Brain microvascular endothelial cell (primary cell): ENCODE measurements around the gene ROBO1.
A peak's percentile ranks its signal among the peaks of the same experiment; 100 is the strongest.

ENCODE experiments used
- DNase-seq: peaks from one replicate; pipeline ENCODE4 v3.0.0-alpha.2; 2020
- H3K27ac ChIP-seq: fragments of 250-450 bp; sonication (Bioruptor Pico); 2 replicates; pipeline ENCODE4 v1.5.1; 2020; ENCODE audit warnings: mild to moderate bottlenecking, moderate library complexity
- H3K27me3 ChIP-seq: fragments of 250-450 bp; sonication (Bioruptor Pico); replicated peaks from 2 replicates; pipeline ENCODE4 v1.5.1; 2020; ENCODE audit warnings: mild to moderate bottlenecking
- H3K36me3 ChIP-seq: fragments of 250-450 bp; sonication (Bioruptor Pico); replicated peaks from 2 replicates; pipeline ENCODE4 v1.5.1; 2020; ENCODE audit warnings: mild to moderate bottlenecking
- H3K4me3 ChIP-seq: 2 replicates; pipeline ENCODE4 v1.5.1; 2011; ENCODE audit warnings: low read depth, mild to moderate bottlenecking, control low read depth, low read length, moderate library complexity
- in situ Hi-C: cut with HindIII; loops from 2 replicates; pipeline ENCODE4 v1.10.0; 2017; ENCODE audit warnings: low sequenced_read_pairs, low pct_ligation_motif_present
- TF ChIP-seq, protein P1 (sequence below): IDR thresholded peaks from 2 replicates; pipeline ENCODE4 v1.5.1; 2011; ENCODE audit warnings: low read depth, mild to moderate bottlenecking, moderate library complexity, low read length, control low read depth, inconsistent platforms; ENCODE audit errors: missing control alignments

The ROBO1 gene

DNA sequence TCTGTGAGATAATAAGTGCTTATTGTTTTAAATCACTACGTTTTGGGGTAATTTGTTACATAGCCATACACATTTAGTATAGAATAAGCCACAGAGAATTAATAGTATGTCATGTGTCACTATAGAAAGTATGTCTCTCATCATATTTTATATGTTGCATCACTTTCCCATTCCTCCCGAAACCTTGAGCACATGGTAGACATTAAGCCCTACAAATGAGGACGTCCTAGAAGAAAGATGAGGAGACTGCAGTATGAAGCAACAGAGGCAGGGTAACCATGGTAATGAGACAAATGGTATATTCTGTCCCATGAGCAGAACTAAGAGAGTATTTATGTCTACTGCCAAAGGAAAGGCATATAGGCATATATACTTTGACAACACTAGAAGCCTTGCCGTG is 720.2 kb downstream of the ROBO1 start:
- Histone ChIP-seq H3K27me3 (no peaks in the 10 kb centered on the region), H3K36me3 (no peaks in the 10 kb centered on the region), H3K4me3 (no peak overlapping the region), H3K27ac (no peak overlapping the region)
- TF ChIP-seq, protein P1, sequence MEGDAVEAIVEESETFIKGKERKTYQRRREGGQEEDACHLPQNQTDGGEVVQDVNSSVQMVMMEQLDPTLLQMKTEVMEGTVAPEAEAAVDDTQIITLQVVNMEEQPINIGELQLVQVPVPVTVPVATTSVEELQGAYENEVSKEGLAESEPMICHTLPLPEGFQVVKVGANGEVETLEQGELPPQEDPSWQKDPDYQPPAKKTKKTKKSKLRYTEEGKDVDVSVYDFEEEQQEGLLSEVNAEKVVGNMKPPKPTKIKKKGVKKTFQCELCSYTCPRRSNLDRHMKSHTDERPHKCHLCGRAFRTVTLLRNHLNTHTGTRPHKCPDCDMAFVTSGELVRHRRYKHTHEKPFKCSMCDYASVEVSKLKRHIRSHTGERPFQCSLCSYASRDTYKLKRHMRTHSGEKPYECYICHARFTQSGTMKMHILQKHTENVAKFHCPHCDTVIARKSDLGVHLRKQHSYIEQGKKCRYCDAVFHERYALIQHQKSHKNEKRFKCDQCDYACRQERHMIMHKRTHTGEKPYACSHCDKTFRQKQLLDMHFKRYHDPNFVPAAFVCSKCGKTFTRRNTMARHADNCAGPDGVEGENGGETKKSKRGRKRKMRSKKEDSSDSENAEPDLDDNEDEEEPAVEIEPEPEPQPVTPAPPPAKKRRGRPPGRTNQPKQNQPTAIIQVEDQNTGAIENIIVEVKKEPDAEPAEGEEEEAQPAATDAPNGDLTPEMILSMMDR, result no peak
- no peak for DNase-seq
- in situ Hi-C loops, result no loop called here

DNA sequence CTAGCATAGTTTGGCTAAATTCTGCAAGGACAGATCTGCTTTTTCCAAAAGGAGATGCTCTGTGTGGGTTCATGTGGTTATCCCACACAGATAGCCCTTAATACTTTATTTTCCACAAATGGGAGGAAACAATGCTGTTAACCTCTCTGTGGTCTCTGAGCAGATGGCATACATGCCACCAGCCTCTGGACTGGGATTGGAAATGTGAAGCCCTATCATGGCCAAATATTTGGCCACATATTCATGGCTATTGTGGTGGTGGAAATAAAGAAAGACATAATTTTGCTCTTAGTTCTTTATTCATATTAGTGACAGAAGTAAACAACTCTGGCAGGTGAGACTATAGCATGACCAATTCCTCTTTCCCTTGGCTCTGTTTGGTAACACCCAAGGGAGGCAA is 726.2 kb downstream of the ROBO1 start:
- H3K27me3 ChIP-seq, result no peaks in the 10 kb centered on the region
- in situ Hi-C loops, result no loop called here
- no peak overlapping the region for H3K27ac ChIP-seq
- no peak for DNase-seq
- TF ChIP-seq, protein P1, result no peak
- H3K36me3 ChIP-seq, result no peaks in the 10 kb centered on the region
- H3K4me3 ChIP-seq, result no peak overlapping the region

DNA sequence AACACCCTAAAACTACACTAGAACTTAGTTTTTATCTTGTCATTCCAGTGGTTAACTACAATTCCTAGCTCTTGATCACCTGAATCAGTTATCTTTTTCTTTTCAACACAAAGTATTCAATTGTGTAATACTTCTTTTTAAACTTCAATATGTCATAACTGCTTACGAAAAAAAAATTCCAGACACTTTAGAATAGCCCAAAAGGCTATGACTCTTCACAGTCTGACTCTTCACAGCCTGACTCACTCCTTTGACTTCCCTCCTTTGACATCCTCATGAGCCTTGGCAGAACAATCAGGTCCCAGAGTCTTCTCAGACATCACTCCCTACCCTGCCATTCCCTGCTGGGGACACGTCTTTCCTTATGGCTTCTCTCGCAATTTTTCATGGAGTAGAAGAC is 727.1 kb downstream of the ROBO1 start:
- H3K27ac ChIP-seq, result peak overlapping the region; percentile 71
- in situ Hi-C loops, result no loop called here
- TF ChIP-seq, protein P1, result no peak
- H3K27me3 ChIP-seq, result no peaks in the 10 kb centered on the region
- peak; percentile 93 for DNase-seq
- H3K36me3 ChIP-seq, result no peaks in the 10 kb centered on the region
- H3K4me3 ChIP-seq, result no peak overlapping the region

DNA sequence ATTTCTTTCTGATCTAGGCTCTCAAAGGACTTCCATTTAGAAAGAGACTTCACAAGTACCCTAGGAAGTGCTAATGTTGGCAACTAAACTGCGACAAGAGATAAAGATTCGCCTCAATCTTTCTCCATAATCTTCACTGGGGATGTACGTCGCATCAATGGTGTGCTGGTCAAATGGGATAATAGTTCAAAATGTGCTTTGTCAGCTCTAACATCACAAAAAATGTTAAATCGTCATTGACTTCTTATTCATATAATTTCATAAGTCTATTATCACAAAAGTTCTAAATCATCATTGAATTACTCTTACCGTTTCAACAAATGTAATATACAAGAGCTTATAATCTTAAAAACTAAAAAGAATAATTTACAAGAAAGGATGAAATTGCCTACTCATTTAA is 727.7 kb downstream of the ROBO1 start:
- Histone ChIP-seq H3K27me3 (no peaks in the 10 kb centered on the region), H3K36me3 (no peaks in the 10 kb centered on the region), H3K4me3 (no peak overlapping the region), H3K27ac (peak overlapping the region; percentile 71)
- no peak for DNase-seq
- TF ChIP-seq, protein P1, result no peak
- in situ Hi-C loops, result no loop called here

DNA sequence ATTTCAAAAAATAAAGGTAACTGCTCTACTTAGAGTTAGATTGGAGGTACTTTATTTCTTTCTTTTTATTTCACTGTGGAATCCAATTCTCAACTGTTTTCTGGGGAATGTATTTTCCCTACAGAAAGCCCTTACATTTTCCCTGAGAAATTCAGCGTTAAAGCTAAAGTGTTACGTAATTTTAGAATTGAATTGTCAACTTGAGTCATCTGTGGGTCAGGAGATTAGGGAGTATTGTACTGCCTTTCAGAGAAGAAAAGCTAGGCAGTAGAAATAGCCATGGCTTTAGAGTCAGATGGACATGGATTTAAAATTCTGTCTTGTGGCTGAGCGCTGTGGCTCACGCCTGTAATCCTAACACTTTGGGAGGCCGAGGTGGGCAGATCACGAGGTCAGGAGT is 728.6 kb downstream of the ROBO1 start:
- Histone ChIP-seq H3K36me3 (no peaks in the 10 kb centered on the region), H3K27ac (peak overlapping the region; percentile 44), H3K27me3 (no peaks in the 10 kb centered on the region), H3K4me3 (no peak overlapping the region)
- in situ Hi-C loops, result no loop called here
- TF ChIP-seq, protein P1, result no peak
- DNase-seq, result no peak

DNA sequence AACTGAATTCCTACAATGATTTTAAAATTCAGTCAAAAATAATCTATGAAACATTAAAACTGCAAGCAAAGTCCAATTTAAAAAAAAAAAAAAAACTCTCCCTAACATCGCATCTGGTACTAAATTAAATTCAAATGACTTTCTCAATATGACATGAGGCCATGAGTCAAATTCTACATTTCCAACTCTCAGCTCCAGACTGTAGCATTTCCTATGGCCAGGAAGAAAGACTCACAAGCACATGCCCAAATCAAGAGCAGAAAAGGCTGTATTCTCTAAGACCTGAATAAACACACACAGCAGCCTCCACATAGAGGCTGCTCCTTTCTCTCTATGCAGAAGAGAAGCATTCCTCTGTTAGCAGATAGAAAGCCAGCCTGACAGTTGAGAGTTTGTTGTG is 729.2 kb downstream of the ROBO1 start:
- TF ChIP-seq, protein P1, result no peak
- Histone ChIP-seq H3K27me3 (no peaks in the 10 kb centered on the region), H3K4me3 (no peak overlapping the region), H3K36me3 (no peaks in the 10 kb centered on the region), H3K27ac (no peak overlapping the region)
- DNase-seq, result no peak
- in situ Hi-C loops, result no loop called here
